Loucy (cell line): ENCODE measurements around the gene SYT9.

Experiments
- H2AFZ ChIP-seq: fragments of 200-600 bp; sonication (generic); 2 replicates; pipeline ENCODE4 v1.6.0; 2016; ENCODE audit warnings: antibody characterized with exemption, mild to moderate bottlenecking, low read length, moderate library complexity
- H3F3A ChIP-seq: fragments of 200-600 bp; 2 replicates; pipeline ENCODE4 v1.6.0; 2016; ENCODE audit warnings: antibody characterized with exemption, low read depth, mild to moderate bottlenecking
- H3K27me3 ChIP-seq: fragments of 200-600 bp; sonication (generic); 2 replicates; pipeline ENCODE4 v1.6.1; 2014; ENCODE audit warnings: low read length, mild to moderate bottlenecking; ENCODE audit not compliant: insufficient read depth, poor library complexity, severe bottlenecking
- H3K36me3 ChIP-seq: fragments of 200-600 bp; sonication (generic); 2 replicates; pipeline ENCODE4 v1.6.1; 2016; ENCODE audit warnings: low read length; ENCODE audit not compliant: insufficient read depth
- H3K4me1 ChIP-seq: fragments of 200-600 bp; sonication (generic); 2 replicates; pipeline ENCODE4 v1.5.1; 2014; ENCODE audit warnings: low read length, mild to moderate bottlenecking; ENCODE audit not compliant: insufficient read depth, poor library complexity, severe bottlenecking
- H3K4me2 ChIP-seq: fragments of 200-600 bp; sonication (generic); 2 replicates; pipeline ENCODE4 v1.6.0; 2014; ENCODE audit warnings: antibody characterized with exemption, low read length, low read depth, mild to moderate bottlenecking; ENCODE audit not compliant: poor library complexity, severe bottlenecking
- H3K4me3 ChIP-seq: fragments of 200-600 bp; sonication (generic); 2 replicates; pipeline ENCODE4 v1.5.1; 2014; ENCODE audit warnings: low read length, mild to moderate bottlenecking, mixed read lengths; ENCODE audit not compliant: poor library complexity, severe bottlenecking
- H3K79me2 ChIP-seq: fragments of 200-600 bp; sonication (generic); 2 replicates; pipeline ENCODE4 v1.6.1; 2014; ENCODE audit warnings: low read length; ENCODE audit not compliant: insufficient read depth
- H3K9ac ChIP-seq: fragments of 200-600 bp; sonication (generic); 2 replicates; pipeline ENCODE4 v1.6.0; 2014; ENCODE audit warnings: mild to moderate bottlenecking, low read depth, low read length, moderate library complexity; ENCODE audit not compliant: poor library complexity, severe bottlenecking
- H3K9me2 ChIP-seq: fragments of 200-600 bp; sonication (generic); replicated peaks from 2 replicates; pipeline ENCODE4 v1.6.1; 2016; ENCODE audit warnings: low read depth, low read length, mixed read lengths
- H3K9me3 ChIP-seq: fragments of 200-600 bp; sonication (generic); 2 replicates; pipeline ENCODE4 v1.6.1; 2014; ENCODE audit warnings: mild to moderate bottlenecking, antibody characterized with exemption, low read length, low read depth; ENCODE audit not compliant: insufficient read depth
- H4K20me1 ChIP-seq: fragments of 200-600 bp; sonication (generic); 2 replicates; pipeline ENCODE4 v1.6.0; 2014; ENCODE audit warnings: antibody characterized with exemption, low read length, mild to moderate bottlenecking; ENCODE audit not compliant: insufficient read depth, poor library complexity, severe bottlenecking
- EZH2phosphoT487 ChIP-seq: fragments of 200-600 bp; IDR thresholded peaks from 2 replicates; pipeline ENCODE4 v1.6.1; 2018; ENCODE audit warnings: antibody characterized with exemption, mild to moderate bottlenecking, moderate library complexity, borderline replicate concordance
- TF ChIP-seq, protein P1 (sequence below): fragments of 200-600 bp; sonication (generic); conservative IDR thresholded peaks from 2 replicates; pipeline ENCODE4 v1.5.1; 2014; ENCODE audit warnings: mild to moderate bottlenecking, antibody characterized with exemption, low read length

SYT9 gene

DNA sequence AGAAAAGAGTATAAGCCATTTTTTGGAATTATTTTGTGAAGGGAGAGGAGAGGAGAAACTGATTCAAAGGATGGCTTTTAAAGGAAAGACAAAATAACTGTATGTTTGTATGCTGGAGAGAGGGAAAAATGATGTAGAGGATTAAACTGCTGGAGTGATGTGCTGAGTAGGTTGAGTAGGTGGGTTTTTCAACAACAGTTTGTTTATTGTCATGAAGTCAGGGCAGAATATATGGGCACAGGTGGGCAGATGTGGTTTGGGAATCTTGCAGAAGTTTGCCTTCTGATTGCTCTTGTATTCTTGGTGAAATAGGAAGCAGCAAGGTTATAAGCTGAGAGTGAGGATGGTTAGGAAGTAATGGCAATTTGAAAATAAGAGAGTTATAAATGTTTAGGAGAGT, 12.1 kb downstream of the SYT9 start:
- Histone ChIP-seq H3K9me2 (no peaks in the 10 kb centered on the region), H4K20me1 (no peaks in the 10 kb centered on the region), H3K9ac (no peak overlapping the region), H3K4me2 (no peak overlapping the region), H3K27me3 (no peaks in the 10 kb centered on the region), H3K79me2 (no peaks in the 10 kb centered on the region), H3K9me3 (no peaks in the 10 kb centered on the region), H3K36me3 (no peaks in the 10 kb centered on the region), H3K4me1 (no peaks in the 10 kb centered on the region), H3F3A (no peaks in the 10 kb centered on the region), H3K4me3 (no peak overlapping the region), H2AFZ (no peak overlapping the region)
- TF ChIP-seq EZH2phosphoT487, result no peak
- TF ChIP-seq, protein P1, sequence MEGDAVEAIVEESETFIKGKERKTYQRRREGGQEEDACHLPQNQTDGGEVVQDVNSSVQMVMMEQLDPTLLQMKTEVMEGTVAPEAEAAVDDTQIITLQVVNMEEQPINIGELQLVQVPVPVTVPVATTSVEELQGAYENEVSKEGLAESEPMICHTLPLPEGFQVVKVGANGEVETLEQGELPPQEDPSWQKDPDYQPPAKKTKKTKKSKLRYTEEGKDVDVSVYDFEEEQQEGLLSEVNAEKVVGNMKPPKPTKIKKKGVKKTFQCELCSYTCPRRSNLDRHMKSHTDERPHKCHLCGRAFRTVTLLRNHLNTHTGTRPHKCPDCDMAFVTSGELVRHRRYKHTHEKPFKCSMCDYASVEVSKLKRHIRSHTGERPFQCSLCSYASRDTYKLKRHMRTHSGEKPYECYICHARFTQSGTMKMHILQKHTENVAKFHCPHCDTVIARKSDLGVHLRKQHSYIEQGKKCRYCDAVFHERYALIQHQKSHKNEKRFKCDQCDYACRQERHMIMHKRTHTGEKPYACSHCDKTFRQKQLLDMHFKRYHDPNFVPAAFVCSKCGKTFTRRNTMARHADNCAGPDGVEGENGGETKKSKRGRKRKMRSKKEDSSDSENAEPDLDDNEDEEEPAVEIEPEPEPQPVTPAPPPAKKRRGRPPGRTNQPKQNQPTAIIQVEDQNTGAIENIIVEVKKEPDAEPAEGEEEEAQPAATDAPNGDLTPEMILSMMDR, result no peak

DNA sequence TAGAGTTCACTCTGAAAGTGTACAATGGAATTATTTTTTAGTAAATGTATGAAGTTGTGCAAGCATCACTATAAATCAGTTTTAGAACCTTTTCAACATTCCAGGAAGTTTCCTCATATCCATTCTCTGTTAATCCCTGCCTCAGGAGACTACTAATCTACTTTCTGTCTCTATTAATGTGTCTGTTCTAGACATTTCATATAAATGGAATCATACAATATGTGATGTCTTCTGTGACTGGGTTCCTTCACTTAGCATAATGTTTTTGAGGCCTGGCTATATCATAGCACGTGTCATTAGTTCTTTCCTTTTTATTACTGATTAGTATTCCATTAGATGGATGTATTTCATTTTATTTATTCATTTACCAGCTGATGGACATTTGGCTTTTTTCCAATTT, 17.1 kb downstream of the SYT9 start:
- no peaks in the 10 kb centered on the region for H3K9me3 ChIP-seq
- no peak for TF ChIP-seq EZH2phosphoT487
- TF ChIP-seq, protein P1, result no peak
- no peaks in the 10 kb centered on the region for H3K79me2 ChIP-seq
- H3K9ac ChIP-seq, result no peak overlapping the region
- no peak overlapping the region for H2AFZ ChIP-seq
- no peaks in the 10 kb centered on the region for H3K9me2 ChIP-seq
- no peak overlapping the region for H3K4me3 ChIP-seq
- H3K4me1 ChIP-seq, result no peaks in the 10 kb centered on the region
- H3K36me3 ChIP-seq, result no peaks in the 10 kb centered on the region
- H3F3A ChIP-seq, result no peaks in the 10 kb centered on the region
- no peak overlapping the region for H3K4me2 ChIP-seq
- no peaks in the 10 kb centered on the region for H4K20me1 ChIP-seq
- H3K27me3 ChIP-seq, result no peaks in the 10 kb centered on the region

DNA sequence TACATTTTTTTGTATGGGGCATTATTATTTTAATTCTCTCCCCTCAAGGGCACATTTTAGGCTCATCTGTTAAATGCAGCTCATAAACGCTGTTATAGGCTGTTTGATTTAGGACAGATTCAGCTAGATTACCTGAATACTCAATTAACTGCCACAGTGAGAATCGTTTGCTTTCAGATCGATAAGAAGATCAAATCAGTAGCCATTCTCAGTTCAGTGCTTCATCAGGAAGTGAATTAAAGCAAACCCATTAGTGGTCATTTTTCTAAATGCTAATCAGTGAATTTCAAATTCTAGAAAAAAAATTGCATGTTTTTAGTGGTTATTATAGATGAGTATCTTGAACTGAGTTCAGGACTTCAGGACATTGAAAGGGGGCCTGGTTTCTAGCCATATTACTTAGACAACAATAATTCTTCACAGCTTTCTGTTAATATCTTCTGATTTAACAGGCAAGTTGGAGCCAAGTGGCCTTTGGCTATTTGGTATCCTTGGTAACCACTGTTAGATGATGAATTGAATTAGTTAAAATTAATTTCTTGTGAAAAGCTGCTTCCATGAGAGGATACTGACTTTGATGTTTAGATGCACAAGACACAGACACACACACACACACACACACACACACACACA, 18.6 kb downstream of the SYT9 start:
- Histone ChIP-seq H3K36me3 (no peaks in the 10 kb centered on the region), H3K4me1 (no peaks in the 10 kb centered on the region), H3K4me2 (no peak overlapping the region), H2AFZ (no peak overlapping the region), H3K4me3 (no peak overlapping the region), H3K9ac (no peak overlapping the region), H3K9me3 (no peaks in the 10 kb centered on the region), H3K79me2 (no peaks in the 10 kb centered on the region), H3K27me3 (no peaks in the 10 kb centered on the region), H3K9me2 (no peaks in the 10 kb centered on the region), H3F3A (no peaks in the 10 kb centered on the region), H4K20me1 (no peaks in the 10 kb centered on the region)
- no peak for TF ChIP-seq EZH2phosphoT487
- TF ChIP-seq, protein P1, result no peak
